SK-N-MC (cell line): Measurements from ENCODE around the gene KAZN.

Experiments
- DNase-seq: peaks from one replicate; pipeline ENCODE4 v3.0.0-alpha.2; 2011; ENCODE audit warnings: low read depth, low spot score
- H3K27ac ChIP-seq: fragments of 200-600 bp; sonication (generic); 2 replicates; pipeline ENCODE4 v1.5.1; 2016; ENCODE audit warnings: mixed run types
- H3K36me3 ChIP-seq: fragments of 200-600 bp; sonication (generic); 2 replicates; pipeline ENCODE4 v1.6.1; 2017; ENCODE audit warnings: antibody characterized with exemption, low read length, mixed read lengths; ENCODE audit not compliant: insufficient read depth
- H3K4me3 ChIP-seq: fragments of 200-600 bp; sonication (generic); 2 replicates; pipeline ENCODE4 v1.5.1; 2016
- H3K9ac ChIP-seq: fragments of 200-600 bp; sonication (generic); 2 replicates; pipeline ENCODE4 v1.8.0; 2017; ENCODE audit warnings: mixed run types, mixed read lengths; ENCODE audit not compliant: insufficient read length
- H3K9me3 ChIP-seq: fragments of 200-600 bp; sonication (generic); 2 replicates; pipeline ENCODE4 v1.6.1; 2017; ENCODE audit warnings: low read depth, mild to moderate bottlenecking, antibody characterized with exemption, low read length, moderate library complexity, mixed read lengths
- EZH2 ChIP-seq: fragments of 200-600 bp; sonication (generic); IDR thresholded peaks from one replicate; pipeline ENCODE4 v1.6.1; 2017; ENCODE audit warnings: antibody characterized with exemption
- FOXP2 ChIP-seq: optimal IDR thresholded peaks from 2 replicates; pipeline ENCODE3; 2011; ENCODE audit warnings: mild to moderate bottlenecking, moderate library complexity; ENCODE audit not compliant: insufficient read depth; ENCODE audit errors: extremely low read length, control extremely low read depth
- POLR2AphosphoS5 ChIP-seq: IDR thresholded peaks from 2 replicates; pipeline ENCODE4 v1.6.1; 2012; ENCODE audit warnings: mild to moderate bottlenecking, low read depth, low read length, borderline replicate concordance

KAZN gene

GRCh38 chr1:15008783-15009729 is 410.6 kb downstream of the KAZN start:
- Histone ChIP-seq H3K36me3 (no peaks in the 10 kb centered on the region), H3K27ac (no peak overlapping the region), H3K4me3 (no peak overlapping the region), H3K9me3 (no peaks in the 10 kb centered on the region), H3K9ac (no peak overlapping the region)
- no peak for TF ChIP-seq FOXP2
- TF ChIP-seq POLR2AphosphoS5, result no peak
- no peak for TF ChIP-seq EZH2
- DNase-seq, result no peak

- no peaks in the 10 kb centered on the region for H3K9me3 ChIP-seq
- no peaks in the 10 kb centered on the region for H3K36me3 ChIP-seq
- H3K27ac ChIP-seq, result no peak overlapping the region
- no peak for DNase-seq
- H3K4me3 ChIP-seq, result no peak overlapping the region
- TF ChIP-seq EZH2, result no peak
- TF ChIP-seq FOXP2, result no peak
- TF ChIP-seq POLR2AphosphoS5, result no peak
- no peak overlapping the region for H3K9ac ChIP-seq
Observed at GRCh38 chr1:15011160-15011559, 412.7 kb downstream of the KAZN start.

DNA sequence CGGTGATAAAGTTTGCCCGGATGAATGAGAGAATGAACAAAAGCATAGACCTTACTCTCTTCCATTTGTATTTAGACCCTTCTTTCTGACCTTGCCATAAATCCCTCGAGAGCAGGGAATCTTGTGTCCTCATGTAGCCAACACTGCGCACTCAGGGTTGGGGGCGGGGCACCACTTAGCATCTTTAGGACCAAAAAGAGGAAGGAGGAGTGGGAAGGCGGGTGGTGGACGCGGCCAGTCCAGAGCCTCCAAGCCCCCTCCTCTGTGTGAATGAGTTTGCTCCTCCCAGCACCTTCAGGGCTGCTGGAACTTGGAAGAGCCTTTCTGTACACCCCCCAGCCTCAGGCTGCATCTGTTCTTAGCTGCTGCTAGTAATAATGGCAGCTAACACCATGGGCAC is 413.2 kb downstream of the KAZN start:
- Histone ChIP-seq H3K36me3 (no peaks in the 10 kb centered on the region), H3K9ac (no peak overlapping the region), H3K9me3 (no peaks in the 10 kb centered on the region), H3K27ac (no peak overlapping the region), H3K4me3 (no peak overlapping the region)
- no peak for DNase-seq
- no peak for TF ChIP-seq EZH2
- TF ChIP-seq FOXP2, result no peak
- TF ChIP-seq POLR2AphosphoS5, result no peak

DNA sequence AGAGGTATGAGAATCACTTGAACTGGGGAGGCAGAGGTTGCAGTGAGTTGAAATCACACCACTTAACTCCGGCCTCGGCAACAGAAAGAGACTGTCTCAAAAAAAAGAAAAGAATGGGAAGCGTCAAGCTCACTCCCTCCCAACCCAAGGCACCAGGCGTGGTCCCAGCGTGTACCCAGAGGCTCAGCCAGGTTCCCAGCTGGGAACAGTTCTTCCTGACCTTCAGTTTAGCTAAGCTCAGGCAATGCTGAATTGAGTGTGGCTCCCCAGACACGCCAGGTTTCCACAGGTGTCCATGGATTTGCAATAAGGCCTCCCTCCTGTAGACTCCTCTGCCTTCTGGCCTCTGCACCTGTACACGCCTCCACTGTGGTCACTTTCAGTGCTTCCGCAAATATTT is 414.3 kb downstream of the KAZN start:
- Histone ChIP-seq H3K27ac (no peak overlapping the region), H3K4me3 (no peak overlapping the region), H3K36me3 (no peaks in the 10 kb centered on the region), H3K9me3 (no peaks in the 10 kb centered on the region), H3K9ac (no peak overlapping the region)
- TF ChIP-seq EZH2 (no peak), POLR2AphosphoS5 (no peak), FOXP2 (no peak)
- DNase-seq, result no peak

DNA sequence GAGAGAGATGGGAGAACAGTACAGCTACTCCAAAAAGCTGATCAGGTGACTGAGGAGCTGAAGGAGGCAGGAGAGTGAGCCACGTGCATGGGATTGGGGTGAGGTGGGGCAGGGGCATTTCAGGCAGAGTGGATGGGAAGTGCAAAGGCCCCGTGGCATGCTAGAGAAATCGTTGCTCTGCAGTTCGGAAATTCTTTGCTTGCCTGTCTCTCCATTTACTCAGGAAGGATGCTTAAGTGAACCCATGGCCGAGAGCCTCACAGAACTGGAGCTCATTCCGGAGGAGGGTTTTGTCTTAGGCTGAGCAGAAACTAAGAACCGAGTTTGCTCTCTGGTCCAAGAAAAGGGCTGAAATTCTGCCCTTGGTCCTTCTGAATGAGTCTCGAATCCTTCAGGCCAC is 415.3 kb downstream of the KAZN start:
- Histone ChIP-seq H3K9me3 (no peaks in the 10 kb centered on the region), H3K9ac (no peak overlapping the region), H3K4me3 (no peak overlapping the region), H3K27ac (no peak overlapping the region), H3K36me3 (no peaks in the 10 kb centered on the region)
- TF ChIP-seq EZH2 (no peak), FOXP2 (no peak), POLR2AphosphoS5 (no peak)
- no peak for DNase-seq

DNA sequence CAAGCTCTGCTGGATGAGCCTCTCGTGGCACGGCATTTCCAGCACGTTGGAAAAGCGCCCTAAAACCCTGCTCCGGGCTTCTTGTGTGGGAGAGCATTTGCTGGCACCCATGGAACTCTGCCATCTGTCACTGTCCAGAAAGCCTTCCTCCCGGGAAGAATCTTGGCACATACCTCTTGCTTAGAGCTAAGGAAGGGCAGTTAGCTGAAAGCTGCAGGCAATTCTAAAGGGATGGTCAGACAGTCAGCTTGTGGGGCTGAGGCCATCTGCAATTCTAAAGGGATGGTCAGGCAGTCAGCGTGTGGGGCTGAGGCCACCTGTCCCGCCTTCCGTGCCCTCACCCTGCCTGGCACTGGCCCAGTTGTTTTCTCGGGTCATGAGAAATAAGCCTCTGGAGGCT is 416.0 kb downstream of the KAZN start:
- no peak for TF ChIP-seq POLR2AphosphoS5
- TF ChIP-seq EZH2, result no peak
- TF ChIP-seq FOXP2, result no peak
- no peak for DNase-seq

GRCh38 chr1:15016001-15016400 is 417.5 kb downstream of the KAZN start:
- DNase-seq, result no peak

More for the DNA sequence above, 416.0 kb downstream of the KAZN start:
- Histone ChIP-seq H3K27ac (no peak overlapping the region), H3K9me3 (no peaks in the 10 kb centered on the region), H3K4me3 (no peak overlapping the region), H3K9ac (no peak overlapping the region), H3K36me3 (no peaks in the 10 kb centered on the region)

DNA sequence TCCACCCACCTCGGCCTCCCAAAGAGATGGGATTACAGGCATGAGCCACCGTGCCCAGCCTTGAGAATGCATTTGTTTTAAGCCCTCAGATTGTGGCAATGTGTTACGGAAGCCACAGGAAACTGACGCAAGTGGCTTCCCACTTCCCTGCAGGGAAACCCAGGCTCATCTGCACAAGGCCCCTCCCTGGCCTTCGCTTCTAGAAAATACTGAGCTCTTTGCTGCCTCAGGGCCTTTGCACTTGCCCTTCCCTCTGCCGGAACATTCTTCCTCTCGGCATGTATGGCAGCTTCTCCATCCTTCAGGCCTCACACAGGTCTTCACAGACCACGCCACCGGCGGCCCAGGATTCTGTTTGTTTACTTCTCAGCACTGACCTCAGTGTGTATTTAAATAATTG is 418.0 kb downstream of the KAZN start:
- TF ChIP-seq EZH2, result no peak
- Histone ChIP-seq H3K9ac (no peak overlapping the region), H3K36me3 (no peaks in the 10 kb centered on the region), H3K9me3 (no peaks in the 10 kb centered on the region), H3K27ac (no peak overlapping the region), H3K4me3 (no peak overlapping the region)
- no peak for DNase-seq

More at GRCh38 chr1:15016001-15016400, 417.5 kb downstream of the KAZN start:
- Histone ChIP-seq H3K9me3 (no peaks in the 10 kb centered on the region), H3K4me3 (no peak overlapping the region), H3K27ac (no peak overlapping the region), H3K9ac (no peak overlapping the region), H3K36me3 (no peaks in the 10 kb centered on the region)
- TF ChIP-seq POLR2AphosphoS5, result no peak
- no peak for TF ChIP-seq FOXP2
- TF ChIP-seq EZH2, result no peak

DNA sequence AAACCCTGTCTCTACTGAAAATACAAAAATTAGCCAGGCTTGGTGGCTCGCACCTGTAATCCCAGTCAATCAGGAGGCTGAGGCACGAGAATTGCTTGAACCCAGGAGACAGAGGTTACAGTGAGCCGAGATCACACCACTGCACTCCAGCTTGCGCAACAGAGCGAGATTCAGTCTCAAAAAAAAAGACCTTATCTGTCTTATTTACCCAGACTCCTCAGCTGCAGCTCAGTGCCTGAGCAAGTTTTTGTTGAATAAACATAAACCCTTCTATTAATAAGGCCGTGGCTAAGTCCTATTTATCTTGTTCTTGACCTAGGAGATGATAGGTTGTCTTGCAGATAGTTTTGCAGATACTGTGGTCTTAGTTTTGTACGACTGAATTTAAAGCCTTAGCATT is 418.6 kb downstream of the KAZN start:
- Histone ChIP-seq H3K27ac (no peak overlapping the region), H3K4me3 (no peak overlapping the region), H3K9me3 (no peaks in the 10 kb centered on the region), H3K9ac (no peak overlapping the region), H3K36me3 (no peaks in the 10 kb centered on the region)
- no peak for DNase-seq
- TF ChIP-seq EZH2 (no peak), FOXP2 (no peak), POLR2AphosphoS5 (no peak)
